ENCODE results near the gene HAUS2.

DNA sequence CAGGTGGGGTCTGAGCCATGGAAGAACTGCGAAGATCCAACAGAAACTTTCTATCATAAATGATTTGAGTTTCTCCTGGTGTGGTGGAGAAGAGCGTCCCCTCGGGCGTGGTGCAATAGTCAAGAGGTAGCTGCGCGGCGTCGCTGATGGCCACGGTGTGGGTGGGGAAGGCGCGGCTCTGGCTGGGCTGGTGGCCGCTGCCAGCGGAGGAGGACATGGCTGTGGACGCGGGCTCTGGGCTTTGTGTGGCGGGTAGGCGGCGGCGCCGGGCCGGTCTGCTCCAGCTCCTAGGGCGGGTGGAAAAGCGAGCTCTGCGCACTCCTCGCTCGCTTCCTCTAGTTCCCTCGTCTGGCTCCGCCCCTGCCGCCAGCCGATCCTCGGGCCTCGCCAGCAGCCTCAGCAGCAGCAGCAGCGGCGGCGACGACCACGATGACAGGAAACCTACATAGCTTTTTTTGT lies 32.7 kb downstream of the HAUS2 start:
- TF ChIP-seq HDAC2 (IDR thresholded peaks at IDR 0.05) (no peak), ESRRA (IDR thresholded peaks at IDR 0.05; ENCODE audit: borderline replicate concordance, low read length) (no peak), ZNF302 (CRISPR knock-in tag; IDR thresholded peaks at IDR 0.05) (no peak), ZSCAN20 (CRISPR knock-in tag; IDR thresholded peaks at IDR 0.05) (no peak), SMC3 (IDR thresholded peaks at IDR 0.05) (no peak), RCOR1 (IDR thresholded peaks at IDR 0.05; ENCODE audit: low read depth, low read length) (no peak), CHD2 (IDR thresholded peaks at IDR 0.05; ENCODE audit: low read length, partially characterized antibody) (no peak), EP300 (IDR thresholded peaks at IDR 0.05) (no peak), MYC (IDR thresholded peaks at IDR 0.05; ENCODE audit: borderline replicate concordance, low read length) (no peak)
- TF ChIP-seq, protein P1, sequence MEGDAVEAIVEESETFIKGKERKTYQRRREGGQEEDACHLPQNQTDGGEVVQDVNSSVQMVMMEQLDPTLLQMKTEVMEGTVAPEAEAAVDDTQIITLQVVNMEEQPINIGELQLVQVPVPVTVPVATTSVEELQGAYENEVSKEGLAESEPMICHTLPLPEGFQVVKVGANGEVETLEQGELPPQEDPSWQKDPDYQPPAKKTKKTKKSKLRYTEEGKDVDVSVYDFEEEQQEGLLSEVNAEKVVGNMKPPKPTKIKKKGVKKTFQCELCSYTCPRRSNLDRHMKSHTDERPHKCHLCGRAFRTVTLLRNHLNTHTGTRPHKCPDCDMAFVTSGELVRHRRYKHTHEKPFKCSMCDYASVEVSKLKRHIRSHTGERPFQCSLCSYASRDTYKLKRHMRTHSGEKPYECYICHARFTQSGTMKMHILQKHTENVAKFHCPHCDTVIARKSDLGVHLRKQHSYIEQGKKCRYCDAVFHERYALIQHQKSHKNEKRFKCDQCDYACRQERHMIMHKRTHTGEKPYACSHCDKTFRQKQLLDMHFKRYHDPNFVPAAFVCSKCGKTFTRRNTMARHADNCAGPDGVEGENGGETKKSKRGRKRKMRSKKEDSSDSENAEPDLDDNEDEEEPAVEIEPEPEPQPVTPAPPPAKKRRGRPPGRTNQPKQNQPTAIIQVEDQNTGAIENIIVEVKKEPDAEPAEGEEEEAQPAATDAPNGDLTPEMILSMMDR (IDR thresholded peaks at IDR 0.05): no peak
- TF ChIP-seq, protein P2, sequence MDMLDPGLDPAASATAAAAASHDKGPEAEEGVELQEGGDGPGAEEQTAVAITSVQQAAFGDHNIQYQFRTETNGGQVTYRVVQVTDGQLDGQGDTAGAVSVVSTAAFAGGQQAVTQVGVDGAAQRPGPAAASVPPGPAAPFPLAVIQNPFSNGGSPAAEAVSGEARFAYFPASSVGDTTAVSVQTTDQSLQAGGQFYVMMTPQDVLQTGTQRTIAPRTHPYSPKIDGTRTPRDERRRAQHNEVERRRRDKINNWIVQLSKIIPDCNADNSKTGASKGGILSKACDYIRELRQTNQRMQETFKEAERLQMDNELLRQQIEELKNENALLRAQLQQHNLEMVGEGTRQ (IDR thresholded peaks at IDR 0.05): no peak
- TF ChIP-seq, protein P3, sequence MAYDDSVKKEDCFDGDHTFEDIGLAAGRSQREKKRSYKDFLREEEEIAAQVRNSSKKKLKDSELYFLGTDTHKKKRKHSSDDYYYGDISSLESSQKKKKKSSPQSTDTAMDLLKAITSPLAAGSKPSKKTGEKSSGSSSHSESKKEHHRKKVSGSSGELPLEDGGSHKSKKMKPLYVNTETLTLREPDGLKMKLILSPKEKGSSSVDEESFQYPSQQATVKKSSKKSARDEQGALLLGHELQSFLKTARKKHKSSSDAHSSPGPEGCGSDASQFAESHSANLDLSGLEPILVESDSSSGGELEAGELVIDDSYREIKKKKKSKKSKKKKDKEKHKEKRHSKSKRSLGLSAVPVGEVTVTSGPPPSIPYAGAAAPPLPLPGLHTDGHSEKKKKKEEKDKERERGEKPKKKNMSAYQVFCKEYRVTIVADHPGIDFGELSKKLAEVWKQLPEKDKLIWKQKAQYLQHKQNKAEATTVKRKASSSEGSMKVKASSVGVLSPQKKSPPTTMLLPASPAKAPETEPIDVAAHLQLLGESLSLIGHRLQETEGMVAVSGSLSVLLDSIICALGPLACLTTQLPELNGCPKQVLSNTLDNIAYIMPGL (CRISPR knock-in tag; IDR thresholded peaks at IDR 0.05; ENCODE audit: borderline replicate concordance): no peak
- TF ChIP-seq, protein P4, sequence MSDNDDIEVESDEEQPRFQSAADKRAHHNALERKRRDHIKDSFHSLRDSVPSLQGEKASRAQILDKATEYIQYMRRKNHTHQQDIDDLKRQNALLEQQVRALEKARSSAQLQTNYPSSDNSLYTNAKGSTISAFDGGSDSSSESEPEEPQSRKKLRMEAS (IDR thresholded peaks at IDR 0.05): peak; percentile 51; the same call in 1 of the 2 replicates

Data from A549 (cell line).